Omental fat pad (tissue), 4 donors: ENCODE measurements around the gene RAB1A. TPM values are rescaled to one million over a fixed set of nuclear protein-coding genes. Genes with fewer than 3 reads are reported as not detected.

Source experiments
- ATAC-seq: fragments of 150-250 bp; one replicate; pipeline ENCODE4 v1.9.1; 2016; ENCODE audit warnings: mild to moderate bottlenecking, moderate library complexity; ENCODE audit not compliant: low FRiP score
- DNase-seq: peaks from one replicate; pipeline ENCODE4 v3.0.0-alpha.2; 2019; ENCODE audit warnings: low spot score
- CTCF ChIP-seq, 3 donors: fragments of 450-650 bp; IDR thresholded peaks; one replicate each; pipeline ENCODE4 v1.5.1; 2016 to 2017; ENCODE audit warnings: antibody characterized with exemption in 3 of 3, mild to moderate bottlenecking in 3 of 3, moderate library complexity in 2 of 3
- total RNA-seq, 4 donors: library from RNA; depleted of rRNA; stranded (reverse); fragments of >200 nt; gene quantifications; one replicate each; pipeline ENCODE4 v1.1.0, GENCODE V29; 2016

The RAB1A gene
- total RNA-seq, 4 donors from 2014 or later = 100 to 177 (median 113) TPM

- no peak for TF ChIP-seq CTCF (IDR thresholded peaks at IDR 0.05)
- ATAC-seq (no peak), DNase-seq (no peak)
Observed at GRCh38 chr2:65156041-65156440, 26.1 kb upstream of the RAB1A start.

- DNase-seq (no peak), ATAC-seq (no peak)
- no peak for TF ChIP-seq CTCF (IDR thresholded peaks at IDR 0.05)
Observed at GRCh38 chr2:65153515-65153914, 23.6 kb upstream of the RAB1A start.

- ATAC-seq (no peak), DNase-seq (no peak)
- TF ChIP-seq CTCF (IDR thresholded peaks at IDR 0.05) = no peak
Observed at GRCh38 chr2:65146078-65146477, 16.2 kb upstream of the RAB1A start.

- DNase-seq (no peak), ATAC-seq (no peak)
- TF ChIP-seq CTCF (IDR thresholded peaks at IDR 0.05) = no peak
Observed at GRCh38 chr2:65144571-65144970, 14.7 kb upstream of the RAB1A start.

GRCh38 chr2:65142515-65142914 lies 12.6 kb upstream of the RAB1A start:
- ATAC-seq (no peak), DNase-seq (no peak)
- no peak for TF ChIP-seq CTCF (IDR thresholded peaks at IDR 0.05)

- no peak for TF ChIP-seq CTCF (IDR thresholded peaks at IDR 0.05)
- DNase-seq (no peak), ATAC-seq (no peak)
Observed at GRCh38 chr2:65137197-65137775, 7.4 kb upstream of the RAB1A start.

- TF ChIP-seq CTCF (IDR thresholded peaks at IDR 0.05) = no peak
- no peak for ATAC-seq
- DNase-seq = no peak
Observed at GRCh38 chr2:65136253-65136652, 6.3 kb upstream of the RAB1A start.
